KMS-11 (cell line): Measurements from ENCODE around the gene VAPB.

ENCODE experiments used
- H2AFZ ChIP-seq: fragments of 200-600 bp; sonication (generic); 2 replicates; pipeline ENCODE4 v1.6.1; 2016; ENCODE audit warnings: antibody characterized with exemption, mixed run types, low read depth
- H3K27ac ChIP-seq: fragments of 200-600 bp; sonication (generic); 2 replicates; pipeline ENCODE4 v1.6.1; 2016; ENCODE audit warnings: mild to moderate bottlenecking, mixed run types
- H3K27me3 ChIP-seq: fragments of 200-600 bp; sonication (generic); 2 replicates; pipeline ENCODE4 v1.6.1; 2017; ENCODE audit warnings: mild to moderate bottlenecking, low read depth, mixed run types, moderate library complexity; ENCODE audit not compliant: insufficient read depth
- H3K36me3 ChIP-seq: fragments of 200-600 bp; sonication (generic); 2 replicates; pipeline ENCODE4 v1.6.1; 2017; ENCODE audit warnings: mild to moderate bottlenecking, mixed run types; ENCODE audit not compliant: insufficient read depth
- H3K4me1 ChIP-seq: fragments of 200-600 bp; sonication (generic); 2 replicates; pipeline ENCODE4 v1.6.1; 2016; ENCODE audit warnings: mild to moderate bottlenecking, low read depth, mixed run types; ENCODE audit not compliant: poor library complexity, severe bottlenecking
- H3K4me2 ChIP-seq: fragments of 200-600 bp; sonication (generic); 2 replicates; pipeline ENCODE4 v1.7.0; 2016; ENCODE audit warnings: mild to moderate bottlenecking, mixed run types
- H3K4me3 ChIP-seq: fragments of 200-600 bp; sonication (generic); IDR thresholded peaks from 2 replicates; pipeline ENCODE4 v1.6.1; 2017; ENCODE audit warnings: low read depth, low read length, mixed read lengths; ENCODE audit not compliant: insufficient read depth
- H3K79me2 ChIP-seq: fragments of 200-600 bp; sonication (generic); 2 replicates; pipeline ENCODE4 v1.6.1; 2016; ENCODE audit warnings: low read depth, mixed run types; ENCODE audit not compliant: insufficient read depth
- H3K9ac ChIP-seq: fragments of 200-600 bp; sonication (generic); 2 replicates; pipeline ENCODE4 v1.6.1; 2016; ENCODE audit warnings: mild to moderate bottlenecking, mixed run types
- H4K20me1 ChIP-seq: fragments of 200-600 bp; sonication (generic); 2 replicates; pipeline ENCODE4 v1.6.1; 2016; ENCODE audit warnings: mild to moderate bottlenecking, mixed run types; ENCODE audit not compliant: insufficient read depth
- CTCF ChIP-seq: fragments of 200-600 bp; sonication (generic); conservative IDR thresholded peaks from 2 replicates; pipeline ENCODE4 v1.6.1; 2017; ENCODE audit warnings: low read depth, mild to moderate bottlenecking, antibody characterized with exemption, low read length, moderate library complexity, mixed read lengths

Gene VAPB

GRCh38 chr20:58436868-58437645 lies 48.0 kb downstream of the VAPB start:
- Histone ChIP-seq H3K36me3 (no peaks in the 10 kb centered on the region; the same call in 1 of the 2 replicates), H3K27ac (no peak overlapping the region)
- no peak for TF ChIP-seq CTCF

GRCh38 chr20:58438970-58439808 lies 50.2 kb downstream of the VAPB start:
- Histone ChIP-seq H3K4me3 (no peak overlapping the region), H2AFZ (no peak overlapping the region), H3K79me2 (peaks cover 30% of the 10 kb centered on the region; the same call in 1 of the 2 replicates), H4K20me1 (no peaks in the 10 kb centered on the region), H3K36me3 (no peaks in the 10 kb centered on the region; the same call in 1 of the 2 replicates), H3K4me2 (no peak overlapping the region), H3K27me3 (no peaks in the 10 kb centered on the region), H3K27ac (no peak overlapping the region), H3K9ac (no peak overlapping the region), H3K4me1 (peaks cover 8% of the 10 kb centered on the region)
- TF ChIP-seq CTCF = no peak

More at GRCh38 chr20:58436868-58437645, 48.0 kb downstream of the VAPB start:
- no peak overlapping the region for H3K9ac ChIP-seq
- H4K20me1 ChIP-seq = peaks cover 6% of the 10 kb centered on the region; the same call in 1 of the 2 replicates
- no peak overlapping the region for H3K4me2 ChIP-seq
- no peak overlapping the region for H3K4me3 ChIP-seq
- H3K79me2 ChIP-seq = peaks cover 45% of the 10 kb centered on the region; the same call in 1 of the 2 replicates
- peaks cover 28% of the 10 kb centered on the region for H3K4me1 ChIP-seq
- H3K27me3 ChIP-seq = no peaks in the 10 kb centered on the region
- no peak overlapping the region for H2AFZ ChIP-seq

- Histone ChIP-seq H3K27ac (no peak overlapping the region), H3K79me2 (peaks cover 23% of the 10 kb centered on the region; the same call in 1 of the 2 replicates)
These were observed 51.2 kb downstream of the VAPB start for GRCh38 chr20:58440021-58440767.

More at GRCh38 chr20:58440021-58440767, 51.2 kb downstream of the VAPB start:
- Histone ChIP-seq H3K27me3 (no peaks in the 10 kb centered on the region), H3K4me1 (peaks cover 8% of the 10 kb centered on the region), H3K9ac (no peak overlapping the region), H3K4me2 (no peak overlapping the region), H3K36me3 (no peaks in the 10 kb centered on the region; the same call in 1 of the 2 replicates), H2AFZ (no peak overlapping the region), H3K4me3 (no peak overlapping the region), H4K20me1 (no peaks in the 10 kb centered on the region)
- no peak for TF ChIP-seq CTCF
